Activated T-helper 9 cell treated with anti-CD3 and anti-CD28 coated beads, Interleukin-2, amount 50 U/mL, for 16 hours (primary cell): ENCODE measurements around the gene SLC7A4.
"Not testable (repeated sequence)": the region's sequence is repeated elsewhere in the genome, so short reads cannot be mapped to it uniquely, and the experiment has no call there.

Source experiments
- DNase-seq: peaks from one replicate; pipeline ENCODE4 v3.0.0-alpha.2; 2020; ENCODE audit warnings: low read depth

Gene SLC7A4

DNA sequence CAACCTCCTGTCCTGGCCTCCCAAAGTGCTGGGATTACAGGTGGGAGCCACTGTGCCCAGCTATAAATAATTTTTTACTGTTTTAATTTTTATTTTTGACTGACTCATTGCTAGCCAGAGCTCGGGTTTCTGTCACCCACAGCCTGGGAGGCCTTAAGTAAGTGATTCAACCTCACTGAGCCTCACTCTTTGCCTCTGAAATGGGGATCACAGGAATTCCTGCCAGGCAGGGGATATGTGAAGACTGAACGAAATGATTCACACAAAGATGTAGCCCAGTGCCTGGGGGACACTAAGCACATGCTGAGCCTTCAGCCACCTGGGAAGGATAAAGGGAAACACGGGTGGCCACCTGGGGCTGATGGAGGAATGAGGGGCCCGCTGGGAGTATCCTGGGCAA lies 9.6 kb upstream of the SLC7A4 start:
- no peak for DNase-seq

DNA sequence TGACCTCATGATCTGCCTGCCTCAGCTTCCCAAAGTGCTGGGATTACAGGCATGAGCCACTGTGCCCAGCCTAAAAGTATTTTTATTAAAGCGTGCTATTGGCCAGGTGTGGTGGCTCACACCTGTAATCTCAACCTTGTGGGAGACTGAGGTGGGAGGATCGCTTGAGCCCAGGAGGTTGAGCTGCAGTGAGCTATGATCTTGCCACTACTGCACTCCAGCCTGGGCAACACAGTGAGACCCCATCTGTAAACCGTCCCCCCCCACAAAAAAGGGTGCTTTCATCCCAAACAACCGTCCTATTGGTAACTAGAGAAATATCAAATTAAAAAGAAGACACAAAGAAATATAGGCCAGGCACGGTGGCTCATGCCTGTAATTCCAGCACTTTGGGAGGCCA lies 6.8 kb upstream of the SLC7A4 start:
- not testable (repeated sequence) for DNase-seq

DNA sequence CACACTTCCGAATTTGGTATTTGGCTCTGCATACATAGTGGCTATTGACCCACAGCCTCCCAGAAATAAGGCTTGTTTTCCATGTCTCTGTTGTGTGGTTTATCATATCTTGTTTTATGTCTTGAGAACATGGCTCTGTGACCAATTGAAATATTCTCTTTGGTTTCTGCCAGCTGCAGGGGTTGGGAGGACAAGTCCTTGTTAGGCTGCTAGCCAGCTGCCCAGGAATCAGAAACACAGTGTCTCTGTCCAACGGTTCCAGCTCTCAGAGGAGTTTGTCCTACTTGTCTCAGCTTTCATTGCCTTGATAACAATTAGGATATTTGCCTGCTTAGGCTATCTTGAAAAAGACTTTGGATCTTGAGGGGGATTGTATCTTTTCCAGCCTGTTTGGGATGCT lies 6.0 kb upstream of the SLC7A4 start:
- no peak for DNase-seq

DNA sequence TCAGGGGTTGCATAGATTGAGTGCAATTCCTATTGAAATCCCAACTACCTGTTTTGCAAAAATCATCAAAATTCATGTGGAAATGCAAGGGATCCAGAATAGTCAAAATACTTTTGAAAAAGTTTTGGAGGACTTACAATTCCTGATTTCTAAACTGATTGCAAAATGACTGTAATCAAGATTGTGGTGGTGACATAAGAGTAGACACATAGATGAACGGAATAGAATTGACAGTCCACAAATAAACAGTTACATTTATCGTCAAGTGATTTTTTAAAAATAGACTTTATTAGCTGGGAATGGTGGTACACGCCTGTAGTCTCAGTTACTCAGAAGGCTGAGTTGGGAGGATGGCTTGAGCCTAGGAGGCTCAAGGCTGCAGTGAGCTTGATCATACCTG lies 2.6 kb upstream of the SLC7A4 start:
- no peak for DNase-seq

DNA sequence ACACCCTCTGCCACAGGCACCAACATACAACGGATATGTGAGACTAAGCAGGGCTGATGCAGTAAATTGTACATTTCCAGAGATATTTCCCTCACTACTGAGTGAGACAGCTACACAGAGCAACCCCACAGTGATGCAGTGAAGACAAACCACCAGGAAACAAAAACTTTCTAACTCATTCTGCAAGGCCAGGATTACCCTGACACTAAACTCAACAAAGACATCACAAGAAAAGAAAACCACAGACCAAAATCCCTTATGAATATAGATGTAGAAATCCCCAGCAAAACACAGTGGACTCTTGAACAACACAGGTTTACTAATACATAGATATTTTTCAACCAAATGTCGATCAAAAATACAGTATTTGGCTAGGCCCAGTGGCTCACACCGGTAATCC lies 1.5 kb upstream of the SLC7A4 start:
- no peak for DNase-seq

DNA sequence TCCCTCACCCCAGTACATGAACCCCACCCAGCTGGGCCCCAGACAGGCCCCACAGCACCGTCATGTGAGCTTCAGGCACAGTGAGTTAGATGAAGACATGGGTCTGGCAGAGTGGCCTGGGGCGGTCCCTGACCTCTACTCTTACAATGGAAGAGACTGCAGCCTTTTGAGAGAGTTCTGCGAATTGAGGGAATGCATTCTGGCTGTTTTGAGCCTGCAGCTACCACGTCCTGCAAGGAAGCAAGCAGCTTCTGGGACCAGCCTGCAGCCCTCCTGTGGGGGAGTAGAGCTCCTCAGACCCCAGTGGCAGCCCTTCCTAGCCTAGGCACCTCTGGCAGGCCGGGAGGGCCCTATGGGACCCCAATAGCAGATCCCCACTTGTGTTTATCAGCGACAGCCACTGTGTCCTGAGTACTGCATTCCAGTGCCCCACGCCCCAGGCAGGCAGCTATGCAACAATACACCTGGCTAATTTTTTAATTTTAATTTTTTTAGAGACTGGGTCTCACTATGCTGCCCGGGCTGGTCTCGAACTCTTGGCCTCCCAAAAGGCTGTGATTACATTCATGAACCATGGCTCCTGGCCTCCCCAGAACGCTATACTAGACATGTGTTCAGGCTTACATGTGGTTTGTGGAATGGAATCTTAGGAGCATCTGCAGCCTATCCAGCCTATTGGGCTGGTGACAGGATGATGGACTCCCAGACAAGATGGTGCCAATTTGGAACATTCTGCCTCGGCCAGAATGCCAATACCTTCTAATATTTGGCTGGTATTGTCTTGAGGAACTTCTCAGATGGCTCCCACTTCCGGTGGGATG lies 717 bp upstream of the SLC7A4 start:
- DNase-seq: no peak

DNA sequence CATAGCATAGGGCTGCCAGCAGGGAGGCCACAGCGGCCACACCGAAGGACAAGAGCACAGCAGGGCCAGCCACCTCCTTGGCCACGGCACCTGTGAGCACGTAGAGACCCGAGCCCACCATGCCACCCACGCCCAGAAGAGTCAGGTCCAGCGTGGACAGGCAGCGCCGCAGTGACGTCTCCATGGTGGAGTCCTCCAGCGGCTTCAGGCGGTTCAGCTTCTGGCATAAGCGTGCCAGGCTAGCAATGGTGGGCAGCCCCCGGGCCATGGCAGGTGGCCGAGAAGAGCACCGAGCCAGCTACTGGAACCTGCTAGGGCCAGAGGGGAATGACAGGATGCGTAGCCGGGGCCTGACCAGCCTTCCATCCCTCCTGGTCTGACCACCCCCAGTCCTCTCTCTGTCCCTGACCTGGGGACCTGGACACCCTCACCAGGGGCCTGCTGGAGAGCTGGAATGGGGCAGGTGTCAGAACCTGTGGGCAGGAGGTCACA lies 770 bp downstream of the SLC7A4 start:
- no peak for DNase-seq

DNA sequence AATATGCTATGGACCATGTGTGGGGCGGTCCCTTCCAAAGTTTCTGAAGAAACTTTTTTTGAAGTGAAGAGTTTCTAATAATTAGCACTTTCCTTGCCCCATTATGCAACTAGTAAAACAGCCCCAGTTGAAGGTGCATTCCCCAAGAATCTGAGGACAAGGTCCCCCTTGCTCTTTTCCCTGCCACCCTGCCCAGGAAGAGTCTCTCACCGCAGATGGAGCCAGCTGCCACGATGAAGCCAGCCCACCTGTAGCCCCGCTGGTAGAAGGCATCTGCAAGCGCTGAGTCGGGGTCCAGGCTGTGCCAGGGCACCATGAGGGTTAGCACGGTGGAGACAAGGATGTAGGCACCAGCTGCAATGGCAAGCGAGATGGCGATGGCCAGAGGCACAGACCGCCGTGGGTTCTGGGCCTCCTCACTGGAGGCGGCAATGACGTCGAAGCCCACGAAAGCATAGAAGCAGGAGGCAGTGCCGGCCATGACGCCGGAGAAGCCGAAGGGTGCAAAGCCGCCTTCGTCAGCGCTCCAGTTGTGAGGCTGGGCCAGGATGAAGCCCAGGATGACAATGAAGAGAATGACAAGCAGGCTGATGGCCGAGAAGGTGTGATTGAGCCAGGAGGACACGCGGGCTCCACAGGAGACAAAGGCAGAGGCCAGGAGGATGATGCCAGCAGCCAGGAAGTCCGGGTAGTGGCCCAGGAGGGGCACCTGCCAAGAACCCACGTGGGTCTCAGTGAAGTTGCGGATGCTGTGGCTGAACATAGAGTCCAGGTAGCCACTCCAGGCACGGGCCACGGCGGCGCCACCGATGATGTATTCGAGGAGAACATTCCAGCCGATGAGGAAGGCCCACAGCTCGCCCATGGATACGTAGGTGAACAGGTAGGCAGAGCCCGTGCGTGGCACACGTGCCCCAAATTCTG lies 1.5 kb downstream of the SLC7A4 start:
- DNase-seq: no peak

DNA sequence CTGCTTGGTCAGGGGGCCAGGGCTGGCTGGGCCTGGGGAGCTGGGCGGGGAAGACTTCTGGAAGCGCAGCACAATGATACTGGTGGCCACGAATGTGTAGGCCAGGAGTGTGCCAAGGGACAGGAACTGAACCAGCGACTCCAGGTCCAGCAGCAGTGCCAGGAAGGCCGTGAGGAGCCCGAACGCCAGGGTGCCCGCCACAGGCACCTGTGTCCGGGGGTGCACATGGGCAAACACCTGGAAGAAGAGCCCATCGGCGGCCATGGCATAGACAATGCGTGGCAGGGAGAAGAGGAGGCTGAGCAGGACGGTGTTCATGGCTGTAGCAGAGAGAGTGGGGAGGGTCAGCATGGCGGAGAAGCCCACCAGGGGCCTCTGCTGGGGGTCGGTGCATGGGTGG lies 2.3 kb downstream of the SLC7A4 start:
- no peak for DNase-seq

DNA sequence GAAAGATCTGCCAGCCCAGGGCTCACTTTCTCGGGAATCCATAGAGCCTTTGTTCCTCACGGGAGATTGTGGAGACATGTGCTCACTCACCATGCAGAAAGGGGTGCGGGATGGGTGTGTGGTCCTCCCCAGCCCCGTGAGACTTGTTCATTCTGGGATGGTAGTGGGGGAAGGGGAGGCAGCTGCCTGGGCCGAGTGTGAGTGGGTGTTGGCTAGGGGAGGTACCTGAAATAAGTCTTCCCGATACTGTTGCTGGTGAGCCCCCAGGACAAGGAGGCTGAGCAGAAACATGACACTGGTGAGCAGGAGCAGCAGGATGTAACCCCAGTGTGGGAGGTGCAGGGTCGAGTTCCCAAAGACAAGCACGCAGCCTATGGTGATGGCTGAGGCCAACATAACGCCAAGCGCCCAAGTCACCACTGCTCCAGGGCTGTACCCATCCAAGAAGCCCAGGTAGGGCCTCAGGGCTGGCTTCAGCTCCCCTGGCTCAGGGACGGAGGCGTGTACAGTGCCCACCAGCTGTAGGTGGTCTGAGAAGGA lies 2.8 kb downstream of the SLC7A4 start:
- no peak for DNase-seq

DNA sequence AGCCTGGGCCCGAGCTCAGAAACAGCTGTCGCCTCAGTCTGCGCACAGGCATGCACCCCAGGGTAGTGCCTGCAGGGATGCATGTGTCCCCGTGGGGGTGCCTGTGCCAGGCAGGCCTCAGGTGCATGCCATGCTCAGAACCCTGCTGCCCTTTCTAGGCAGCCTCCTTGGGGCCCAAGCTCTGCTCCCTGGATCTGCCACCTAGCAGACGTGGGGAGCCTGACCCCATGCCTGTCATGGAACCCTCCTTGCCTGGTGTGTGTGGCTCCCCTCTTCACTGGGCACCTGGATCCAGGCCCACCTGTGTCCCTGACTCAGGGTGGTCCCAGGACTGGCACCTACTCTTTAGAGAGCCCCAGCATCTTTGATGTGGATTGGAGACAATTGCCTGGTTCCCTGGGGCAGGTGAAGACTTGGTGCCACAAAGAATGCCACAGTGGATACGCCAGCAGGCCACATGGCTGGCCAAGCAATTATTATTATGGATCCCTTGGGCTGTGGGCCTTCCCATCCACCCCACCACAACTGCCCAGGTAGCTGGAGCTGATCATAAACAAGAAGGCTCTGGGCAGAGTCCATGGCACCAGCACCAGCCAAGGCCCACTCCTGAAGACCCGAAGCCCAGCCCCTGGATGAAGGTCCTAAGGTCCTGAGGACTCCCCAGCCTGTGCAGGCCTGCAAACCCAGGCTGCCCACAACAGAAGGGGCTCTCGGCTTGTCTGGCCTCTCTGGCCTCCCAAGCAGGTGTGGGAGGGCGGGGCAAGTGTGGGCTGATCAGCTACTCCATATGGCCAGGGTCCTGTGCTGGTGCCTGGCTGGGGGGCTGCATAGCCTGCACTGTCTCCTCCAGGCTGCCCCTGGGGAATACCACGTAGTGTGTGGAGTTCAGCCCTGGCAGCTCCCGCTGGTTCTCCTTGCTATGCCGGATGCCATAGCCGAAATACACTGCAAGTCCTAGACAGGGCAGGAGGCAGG lies 3.8 kb downstream of the SLC7A4 start:
- no peak for DNase-seq

DNA sequence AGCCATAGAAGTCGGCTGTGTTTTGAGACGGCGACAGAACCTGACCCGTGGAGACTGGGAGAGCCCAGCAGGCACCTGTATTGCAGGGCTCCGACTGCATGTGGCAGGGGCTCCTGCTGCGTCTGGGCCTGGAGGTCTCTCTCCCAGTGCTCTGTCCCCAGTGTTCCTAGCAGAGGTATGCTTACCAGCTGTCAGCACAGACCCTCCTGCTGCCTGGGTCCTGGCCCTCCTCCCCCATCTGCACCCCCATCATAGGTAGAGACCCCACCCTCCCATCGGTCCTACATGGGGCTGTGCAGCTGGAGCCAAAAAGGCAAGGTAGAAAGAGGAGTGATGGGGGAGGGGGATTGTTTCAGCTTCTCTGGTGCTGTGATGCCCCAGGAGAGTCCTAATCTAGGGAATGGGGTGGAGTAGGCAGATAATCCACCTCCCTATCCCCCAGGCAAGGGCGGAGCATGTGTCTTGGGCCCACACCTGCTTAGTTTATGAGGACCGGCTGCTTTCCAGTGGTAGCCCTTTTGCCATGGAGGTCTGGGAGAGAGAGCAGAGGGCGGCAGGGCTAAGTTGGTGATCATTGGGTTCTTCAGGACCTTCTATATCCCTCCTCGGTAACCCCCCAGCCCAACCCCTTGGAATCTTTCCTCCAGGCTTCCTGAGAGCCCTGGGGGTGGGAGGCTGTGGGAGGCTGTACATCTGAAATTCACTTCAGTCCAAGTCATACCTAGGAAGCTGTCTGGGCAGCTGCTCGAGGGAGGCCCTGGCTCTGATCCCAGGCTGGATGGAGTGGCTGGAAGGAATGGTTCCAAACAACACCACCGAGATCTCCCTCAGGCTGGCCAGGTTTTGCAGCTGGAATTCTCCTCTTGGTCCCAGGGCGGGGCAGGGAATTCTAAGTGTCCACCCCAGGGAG lies 5.3 kb downstream of the SLC7A4 start:
- DNase-seq: no peak

DNA sequence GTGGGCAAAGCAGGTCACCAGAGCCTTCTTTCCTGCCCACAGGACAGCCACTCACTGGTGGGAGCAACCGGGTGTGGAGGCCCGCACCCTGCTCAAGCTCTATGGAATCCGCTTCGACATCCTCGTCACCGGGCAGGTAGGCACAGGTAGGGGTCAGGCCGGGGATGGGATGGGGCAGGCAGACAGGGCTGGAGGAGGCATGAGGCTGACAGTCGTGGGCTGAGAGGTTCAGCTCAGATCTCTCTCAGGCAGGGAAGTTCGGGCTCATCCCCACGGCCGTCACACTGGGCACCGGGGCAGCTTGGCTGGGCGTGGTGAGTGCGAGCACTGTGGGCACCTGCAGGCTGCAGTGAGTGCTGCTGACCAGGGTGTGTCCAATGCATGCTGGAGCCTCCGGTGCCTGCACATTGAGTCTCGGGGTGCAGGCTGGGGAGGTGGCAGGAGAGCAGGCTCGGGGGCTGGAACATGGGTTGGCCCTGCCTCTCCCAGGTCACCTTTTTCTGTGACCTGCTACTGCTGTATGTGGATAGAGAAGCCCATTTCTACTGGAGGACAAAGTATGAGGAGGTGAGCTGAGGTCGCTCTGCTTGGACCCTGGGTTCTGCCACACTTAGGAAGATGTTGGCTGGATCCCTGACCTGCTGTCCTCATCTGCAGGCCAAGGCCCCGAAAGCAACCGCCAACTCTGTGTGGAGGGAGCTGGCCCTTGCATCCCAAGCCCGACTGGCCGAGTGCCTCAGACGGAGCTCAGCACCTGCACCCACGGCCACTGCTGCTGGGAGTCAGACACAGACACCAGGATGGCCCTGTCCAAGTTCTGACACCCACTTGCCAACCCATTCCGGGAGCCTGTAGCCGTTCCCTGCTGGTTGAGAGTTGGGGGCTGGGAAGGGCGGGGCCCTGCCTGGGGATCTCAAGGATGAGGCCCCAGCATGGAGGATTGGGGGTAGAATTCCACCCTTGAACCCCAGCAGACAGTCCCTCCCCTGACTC lies 6.3 kb downstream of the SLC7A4 start:
- no peak for DNase-seq

DNA sequence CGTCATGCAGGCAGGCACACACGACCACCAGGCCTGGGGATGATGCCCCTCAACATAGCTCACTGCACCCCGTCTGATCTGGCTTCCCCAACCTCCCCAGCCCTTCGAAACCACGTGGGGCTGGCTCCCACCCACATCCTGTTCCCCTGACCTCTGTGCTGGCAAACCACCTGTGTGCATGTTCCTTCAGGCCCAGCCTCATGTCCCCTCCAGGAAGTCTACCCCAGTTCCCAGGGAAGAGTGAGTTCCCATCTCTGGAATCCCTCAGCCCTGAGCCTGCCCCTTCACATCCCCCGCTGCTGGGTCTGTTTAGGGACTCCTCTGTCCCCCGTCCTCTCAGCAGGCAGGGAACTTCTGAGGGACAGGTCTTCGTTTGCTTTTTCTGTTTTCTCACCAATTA lies 7.1 kb downstream of the SLC7A4 start:
- DNase-seq: no peak

DNA sequence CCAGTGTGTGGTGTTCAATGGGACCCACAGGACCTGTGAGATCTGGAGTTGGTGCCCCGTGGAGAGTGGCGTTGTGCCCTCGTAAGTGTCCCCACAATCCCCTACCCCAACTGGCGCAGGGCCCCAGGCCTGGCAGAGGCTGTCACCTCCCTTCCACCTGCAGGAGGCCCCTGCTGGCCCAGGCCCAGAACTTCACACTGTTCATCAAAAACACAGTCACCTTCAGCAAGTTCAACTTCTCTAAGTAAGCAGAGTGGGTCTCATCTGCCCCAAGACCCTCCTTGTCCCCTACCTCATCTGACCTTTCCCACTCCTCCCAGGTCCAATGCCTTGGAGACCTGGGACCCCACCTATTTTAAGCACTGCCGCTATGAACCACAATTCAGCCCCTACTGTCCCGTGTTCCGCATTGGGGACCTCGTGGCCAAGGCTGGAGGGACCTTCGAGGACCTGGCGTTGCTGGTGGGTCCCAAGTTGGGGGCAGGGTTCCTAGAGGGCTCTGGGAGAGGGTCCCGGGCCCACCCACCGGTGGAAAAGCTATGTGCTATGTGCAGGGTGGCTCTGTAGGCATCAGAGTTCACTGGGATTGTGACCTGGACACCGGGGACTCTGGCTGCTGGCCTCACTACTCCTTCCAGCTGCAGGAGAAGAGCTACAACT lies 9.3 kb downstream of the SLC7A4 start:
- no peak for DNase-seq

DNA sequence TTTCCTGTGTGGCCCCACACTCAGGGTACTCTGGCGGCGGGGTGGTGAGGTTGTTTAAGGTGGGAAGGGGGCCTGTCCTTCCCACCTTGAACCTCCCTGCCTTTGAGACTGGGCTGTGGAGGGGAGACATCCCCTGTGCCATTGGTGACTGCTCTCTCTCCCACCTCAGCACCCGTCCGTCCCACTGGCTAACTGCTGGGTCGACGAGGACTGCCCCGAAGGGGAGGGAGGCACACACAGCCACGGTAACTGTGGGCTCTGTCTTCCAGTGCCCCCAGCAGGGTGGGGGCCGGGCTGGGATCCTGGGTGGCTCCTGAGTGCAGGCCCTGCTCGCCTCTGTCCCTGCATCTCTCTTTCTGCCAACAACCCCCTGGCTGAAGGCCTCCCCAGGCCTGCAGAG lies 9.9 kb downstream of the SLC7A4 start:
- no peak for DNase-seq

DNA sequence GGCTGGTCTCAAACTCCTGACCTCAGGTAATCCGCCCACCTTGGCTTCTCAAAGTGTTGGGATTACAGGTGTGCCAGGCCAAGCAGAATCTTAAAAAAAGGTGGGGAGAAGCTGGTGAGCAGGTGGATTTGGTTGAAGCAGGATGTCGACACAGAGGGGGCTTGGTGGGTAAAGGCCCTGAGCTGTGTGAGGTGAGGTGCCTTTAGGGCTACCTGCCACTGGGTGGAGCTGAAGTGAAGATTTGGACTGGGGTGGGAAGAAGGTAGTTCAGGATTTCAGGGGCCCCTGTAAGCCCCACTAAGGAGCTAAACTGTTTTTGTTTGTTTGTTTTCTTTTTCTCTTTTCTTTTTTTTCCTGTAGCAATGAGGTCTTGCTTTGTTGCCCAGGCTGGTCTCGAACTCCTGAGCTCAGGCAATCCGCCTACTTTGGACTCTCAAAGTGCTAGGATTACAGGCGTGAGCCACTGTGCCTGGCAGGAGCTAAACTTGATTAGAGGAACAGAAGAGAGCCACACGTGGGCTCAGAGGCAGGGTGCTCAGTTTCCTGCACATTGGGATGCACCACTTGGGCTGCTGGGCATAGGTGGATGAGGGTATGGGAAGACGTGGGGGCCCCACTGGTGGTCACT lies 11.4 kb downstream of the SLC7A4 start:
- DNase-seq: no peak

DNA sequence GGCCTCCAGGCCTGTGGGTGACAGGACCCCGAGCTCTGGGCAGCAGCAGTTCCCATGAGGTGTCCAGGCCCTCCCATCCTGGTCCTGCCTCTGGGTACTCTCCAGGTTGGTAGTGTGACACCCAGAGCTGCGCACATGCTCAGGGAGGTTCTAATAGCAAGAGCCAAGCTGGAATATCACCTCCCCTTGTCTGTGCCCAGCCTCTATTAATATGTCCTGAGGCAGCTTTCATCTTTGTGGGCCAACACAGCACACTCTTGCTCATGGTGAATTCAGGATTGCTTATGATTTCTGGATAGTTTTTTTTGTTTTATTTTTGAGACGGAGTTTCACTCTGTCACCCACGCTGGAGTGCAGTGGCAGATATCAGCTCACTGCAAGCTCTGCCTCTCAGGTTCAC lies 14.0 kb downstream of the SLC7A4 start:
- no peak for DNase-seq
